Epithelial cell of proximal tubule (primary cell): Measurements from ENCODE around the gene SH3PXD2A. TPM values are rescaled to one million over a fixed set of nuclear protein-coding genes. Genes with fewer than 3 reads are reported as not detected.
A peak's percentile ranks its signal among the peaks of the same experiment; 100 is the strongest.

Experiments
- DNase-seq: peaks from one replicate; pipeline ENCODE4 v3.0.0-alpha.2; 2011; ENCODE audit warnings: low read depth
- H3K4me3 ChIP-seq: 2 replicates; pipeline ENCODE4 v1.5.1; 2011; ENCODE audit warnings: low read depth, mild to moderate bottlenecking, low read length
- CTCF ChIP-seq: conservative IDR thresholded peaks from 2 replicates; pipeline ENCODE4 v1.5.1; 2012; ENCODE audit warnings: low read depth, mild to moderate bottlenecking, low read length
- total RNA-seq: library from RNA; depleted of rRNA; stranded (reverse); fragments of >200 nt; gene quantifications from 2 replicates; pipeline ENCODE4 v1.2.3, GENCODE V29; 2015

SH3PXD2A gene
- total RNA-seq, 1 donor from 2014 or later: 5.8 TPM

GRCh38 chr10:103885617-103886016 is 30.2 kb upstream of the SH3PXD2A start:
- no peak for TF ChIP-seq CTCF
- no peak overlapping the region for H3K4me3 ChIP-seq
- DNase-seq: no peak

GRCh38 chr10:103884681-103885139 is 29.3 kb upstream of the SH3PXD2A start:
- DNase-seq: no peak
- H3K4me3 ChIP-seq: no peak overlapping the region
- peak; percentile 82 for TF ChIP-seq CTCF

- H3K4me3 ChIP-seq: no peak overlapping the region
- DNase-seq: no peak
- TF ChIP-seq CTCF: no peak
These were observed 27.1 kb upstream of the SH3PXD2A start for GRCh38 chr10:103882285-103883007.

- no peak for TF ChIP-seq CTCF
- no peak for DNase-seq
- no peak overlapping the region for H3K4me3 ChIP-seq
These were observed 26.3 kb upstream of the SH3PXD2A start for GRCh38 chr10:103881416-103882284.

- TF ChIP-seq CTCF: no peak
- H3K4me3 ChIP-seq: no peak overlapping the region
- no peak for DNase-seq
These were observed 24.5 kb upstream of the SH3PXD2A start for GRCh38 chr10:103879831-103880230.

- H3K4me3 ChIP-seq: no peak overlapping the region
- no peak for DNase-seq
- no peak for TF ChIP-seq CTCF
These were observed 24.0 kb upstream of the SH3PXD2A start for GRCh38 chr10:103879409-103879808.
